ACC112 (cell line): ENCODE results near the gene GAS7.

Source experiments
- H2AFZ ChIP-seq: fragments of 200-600 bp; sonication (generic); one replicate; pipeline ENCODE4 v1.6.0; 2017; ENCODE audit warnings: antibody characterized with exemption, low read length; ENCODE audit not compliant: unreplicated experiment
- H3K27ac ChIP-seq: fragments of 200-600 bp; sonication (generic); 2 replicates; pipeline ENCODE4 v1.5.1; 2014; ENCODE audit warnings: low read depth, mild to moderate bottlenecking, antibody characterized with exemption, low read length, moderate library complexity
- H3K27me3 ChIP-seq: fragments of 200-600 bp; sonication (generic); 2 replicates; pipeline ENCODE4 v1.6.1; 2014; ENCODE audit warnings: mild to moderate bottlenecking, antibody characterized with exemption, low read length, moderate library complexity, mixed read lengths; ENCODE audit not compliant: insufficient read depth
- H3K36me3 ChIP-seq: fragments of 200-600 bp; sonication (generic); 2 replicates; pipeline ENCODE4 v1.6.1; 2016; ENCODE audit warnings: mild to moderate bottlenecking, antibody characterized with exemption, low read length, moderate library complexity, mixed read lengths; ENCODE audit not compliant: insufficient read depth
- H3K4me1 ChIP-seq: fragments of 200-600 bp; sonication (generic); one replicate; pipeline ENCODE4 v1.6.1; 2016; ENCODE audit warnings: low read length, mixed read lengths; ENCODE audit not compliant: insufficient read depth, unreplicated experiment, control insufficient read depth
- H3K4me3 ChIP-seq: fragments of 200-600 bp; sonication (generic); 2 replicates; pipeline ENCODE4 v1.5.1; 2014; ENCODE audit warnings: mild to moderate bottlenecking, low read depth, low read length
- H3K79me2 ChIP-seq: fragments of 200-600 bp; sonication (generic); one replicate; pipeline ENCODE4 v1.6.0; 2016; ENCODE audit warnings: low read length; ENCODE audit not compliant: control insufficient read depth, unreplicated experiment, insufficient read depth

The GAS7 gene

GRCh38 chr17:10033959-10034358, 164.4 kb downstream of the GAS7 start:
- no peak overlapping the region for H3K4me3 ChIP-seq
- H3K27ac ChIP-seq, result no peak overlapping the region
- no peaks in the 10 kb centered on the region for H3K36me3 ChIP-seq
- no peaks in the 10 kb centered on the region for H3K27me3 ChIP-seq
- H3K79me2 ChIP-seq, result no peaks in the 10 kb centered on the region
- H3K4me1 ChIP-seq, result no peaks in the 10 kb centered on the region
- H2AFZ ChIP-seq, result no peak overlapping the region

GRCh38 chr17:10033449-10033848, 165.0 kb downstream of the GAS7 start:
- no peaks in the 10 kb centered on the region for H3K4me1 ChIP-seq
- H3K36me3 ChIP-seq, result no peaks in the 10 kb centered on the region
- H3K79me2 ChIP-seq, result no peaks in the 10 kb centered on the region
- H3K27ac ChIP-seq, result no peak overlapping the region
- H2AFZ ChIP-seq, result no peak overlapping the region
- no peak overlapping the region for H3K4me3 ChIP-seq
- no peaks in the 10 kb centered on the region for H3K27me3 ChIP-seq

GRCh38 chr17:10032118-10032852, 166.1 kb downstream of the GAS7 start:
- Histone ChIP-seq H3K36me3 (no peaks in the 10 kb centered on the region), H3K27me3 (no peaks in the 10 kb centered on the region), H3K27ac (no peak overlapping the region), H2AFZ (no peak overlapping the region), H3K79me2 (no peaks in the 10 kb centered on the region), H3K4me1 (no peaks in the 10 kb centered on the region), H3K4me3 (no peak overlapping the region)

- no peaks in the 10 kb centered on the region for H3K27me3 ChIP-seq
- no peak overlapping the region for H2AFZ ChIP-seq
- no peak overlapping the region for H3K27ac ChIP-seq
- H3K36me3 ChIP-seq, result no peaks in the 10 kb centered on the region
- no peaks in the 10 kb centered on the region for H3K4me1 ChIP-seq
- H3K79me2 ChIP-seq, result no peaks in the 10 kb centered on the region
- no peak overlapping the region for H3K4me3 ChIP-seq
Measured at GRCh38 chr17:10031606-10032005, 166.8 kb downstream of the GAS7 start.

- no peak overlapping the region for H3K27ac ChIP-seq
- no peaks in the 10 kb centered on the region for H3K36me3 ChIP-seq
- H3K4me1 ChIP-seq, result no peaks in the 10 kb centered on the region
- no peaks in the 10 kb centered on the region for H3K79me2 ChIP-seq
- no peak overlapping the region for H3K4me3 ChIP-seq
- H2AFZ ChIP-seq, result no peak overlapping the region
- no peaks in the 10 kb centered on the region for H3K27me3 ChIP-seq
Measured at GRCh38 chr17:10031127-10031526, 167.3 kb downstream of the GAS7 start.

- no peak overlapping the region for H3K4me3 ChIP-seq
- no peaks in the 10 kb centered on the region for H3K79me2 ChIP-seq
- no peak overlapping the region for H3K27ac ChIP-seq
- H3K36me3 ChIP-seq, result no peaks in the 10 kb centered on the region
- H3K4me1 ChIP-seq, result no peaks in the 10 kb centered on the region
- no peak overlapping the region for H2AFZ ChIP-seq
- no peaks in the 10 kb centered on the region for H3K27me3 ChIP-seq
Measured at GRCh38 chr17:10029129-10029528, 169.3 kb downstream of the GAS7 start.

GRCh38 chr17:10025976-10026901, 172.2 kb downstream of the GAS7 start:
- no peaks in the 10 kb centered on the region for H3K36me3 ChIP-seq
- no peaks in the 10 kb centered on the region for H3K4me1 ChIP-seq

GRCh38 chr17:10025224-10025623, 173.2 kb downstream of the GAS7 start:
- no peak overlapping the region for H3K27ac ChIP-seq
- H3K27me3 ChIP-seq, result no peaks in the 10 kb centered on the region
- no peaks in the 10 kb centered on the region for H3K79me2 ChIP-seq
- no peak overlapping the region for H2AFZ ChIP-seq
- H3K4me3 ChIP-seq, result no peak overlapping the region
- H3K4me1 ChIP-seq, result no peaks in the 10 kb centered on the region
- no peaks in the 10 kb centered on the region for H3K36me3 ChIP-seq

More at GRCh38 chr17:10025976-10026901, 172.2 kb downstream of the GAS7 start:
- H3K27ac ChIP-seq, result no peak overlapping the region
- H3K27me3 ChIP-seq, result no peaks in the 10 kb centered on the region
- no peak overlapping the region for H2AFZ ChIP-seq
- H3K4me3 ChIP-seq, result no peak overlapping the region
- no peaks in the 10 kb centered on the region for H3K79me2 ChIP-seq

- no peaks in the 10 kb centered on the region for H3K4me1 ChIP-seq
- no peaks in the 10 kb centered on the region for H3K79me2 ChIP-seq
- H3K36me3 ChIP-seq, result no peaks in the 10 kb centered on the region
- no peak overlapping the region for H3K27ac ChIP-seq
- H3K4me3 ChIP-seq, result no peak overlapping the region
- H3K27me3 ChIP-seq, result no peaks in the 10 kb centered on the region
- H2AFZ ChIP-seq, result no peak overlapping the region
Measured at GRCh38 chr17:10022416-10022815, 176.0 kb downstream of the GAS7 start.

GRCh38 chr17:10021272-10021984, 177.0 kb downstream of the GAS7 start:
- no peak overlapping the region for H2AFZ ChIP-seq
- H3K27ac ChIP-seq, result no peak overlapping the region
- H3K4me1 ChIP-seq, result no peaks in the 10 kb centered on the region
- H3K79me2 ChIP-seq, result no peaks in the 10 kb centered on the region
- no peak overlapping the region for H3K4me3 ChIP-seq
- H3K27me3 ChIP-seq, result no peaks in the 10 kb centered on the region
- no peaks in the 10 kb centered on the region for H3K36me3 ChIP-seq
